WTC11 (cell line): ENCODE results near the gene HMCES.

Experiments used
- KAT7 ChIP-seq: sonication (generic); formaldehyde crosslinking; IDR thresholded peaks from 2 replicates; pipeline ENCODE4 v1.8.1; 2023; ENCODE audit warnings: missing genetic modification reagents, mild to moderate bottlenecking, borderline replicate concordance
- SMAD4 ChIP-seq: sonication (generic); formaldehyde crosslinking; IDR thresholded peaks from 2 replicates; pipeline ENCODE4 v1.8.0; 2022; ENCODE audit warnings: mild to moderate bottlenecking, missing genetic modification reagents
- ZNF263 ChIP-seq: sonication (generic); formaldehyde crosslinking; IDR thresholded peaks from 2 replicates; pipeline ENCODE4 v1.8.1; 2022; ENCODE audit warnings: low read depth, mild to moderate bottlenecking, moderate library complexity, missing genetic modification reagents
- ZNF317 ChIP-seq: sonication (generic); formaldehyde crosslinking; IDR thresholded peaks from 2 replicates; pipeline ENCODE4 v1.8.1; 2023; ENCODE audit warnings: low read depth, mild to moderate bottlenecking, moderate library complexity, missing genetic modification reagents, borderline replicate concordance
- TF ChIP-seq, protein P1 (sequence below): sonication (generic); formaldehyde crosslinking; IDR thresholded peaks from 2 replicates; pipeline ENCODE4 v1.8.0; 2022; ENCODE audit warnings: mild to moderate bottlenecking, missing genetic modification reagents
- TF ChIP-seq, protein P2 (sequence below): sonication (generic); formaldehyde crosslinking; IDR thresholded peaks from 2 replicates; pipeline ENCODE4 v1.8.1; 2022; ENCODE audit warnings: mild to moderate bottlenecking, missing genetic modification reagents, moderate library complexity, borderline replicate concordance
- TF ChIP-seq, protein P3 (sequence below): sonication (generic); formaldehyde crosslinking; IDR thresholded peaks from 2 replicates; pipeline ENCODE4 v1.8.1; 2022; ENCODE audit warnings: low read depth, missing genetic modification reagents, borderline replicate concordance
- TF ChIP-seq, protein P4 (sequence below): fragments of 200-600 bp; IDR thresholded peaks from 2 replicates; pipeline ENCODE4 v1.8.0; 2022; ENCODE audit warnings: antibody characterized with exemption
- TF ChIP-seq, protein P5 (sequence below): sonication (generic); formaldehyde crosslinking; IDR thresholded peaks from 2 replicates; pipeline ENCODE4 v1.8.0; 2022; ENCODE audit warnings: mild to moderate bottlenecking, missing genetic modification reagents
- TF ChIP-seq, protein P6 (sequence below): sonication (generic); formaldehyde crosslinking; IDR thresholded peaks from 2 replicates; pipeline ENCODE4 v1.8.1; 2023; ENCODE audit warnings: mild to moderate bottlenecking, missing genetic modification reagents, borderline replicate concordance
- TF ChIP-seq, protein P7 (sequence below): sonication (generic); formaldehyde crosslinking; IDR thresholded peaks from 2 replicates; pipeline ENCODE4 v1.8.0; 2022; ENCODE audit warnings: mild to moderate bottlenecking, missing genetic modification reagents

DNA sequence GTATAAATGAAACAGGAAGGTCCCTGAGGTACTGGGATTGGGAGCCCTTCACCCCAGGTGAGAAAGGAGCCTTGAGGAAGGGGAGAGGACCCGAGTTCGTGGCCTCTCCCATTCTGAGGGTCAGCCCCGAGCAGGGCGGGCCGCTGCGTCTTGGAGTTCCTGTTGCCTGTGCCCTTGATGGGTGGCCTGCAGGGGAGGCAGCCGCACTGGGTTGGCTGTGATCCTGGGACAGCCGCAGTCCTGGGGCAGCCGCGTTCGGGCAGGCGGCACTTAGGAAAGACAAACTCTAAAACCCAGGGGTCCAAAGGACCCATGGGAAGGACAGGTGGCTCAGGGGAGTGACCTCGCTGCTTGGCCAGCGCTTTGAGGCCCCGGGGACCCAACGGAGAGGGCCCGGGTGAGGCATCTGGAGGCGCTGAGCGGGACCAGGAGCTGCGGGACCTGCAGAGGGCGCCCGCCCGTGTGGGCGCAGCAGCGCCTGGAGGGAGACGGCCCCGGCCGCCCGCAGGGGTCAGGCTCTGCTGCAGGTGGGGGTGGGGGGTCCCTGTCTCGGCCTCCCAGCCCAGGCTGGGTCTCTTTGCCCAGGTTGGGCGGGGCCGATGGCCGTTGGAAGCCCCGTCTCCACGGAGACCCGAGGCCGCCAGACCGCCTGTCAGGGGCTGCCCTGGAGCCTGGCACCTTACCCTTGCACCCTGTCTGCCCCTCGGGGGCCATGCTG lies 65.1 kb downstream of the HMCES start:
- TF ChIP-seq, protein P1, sequence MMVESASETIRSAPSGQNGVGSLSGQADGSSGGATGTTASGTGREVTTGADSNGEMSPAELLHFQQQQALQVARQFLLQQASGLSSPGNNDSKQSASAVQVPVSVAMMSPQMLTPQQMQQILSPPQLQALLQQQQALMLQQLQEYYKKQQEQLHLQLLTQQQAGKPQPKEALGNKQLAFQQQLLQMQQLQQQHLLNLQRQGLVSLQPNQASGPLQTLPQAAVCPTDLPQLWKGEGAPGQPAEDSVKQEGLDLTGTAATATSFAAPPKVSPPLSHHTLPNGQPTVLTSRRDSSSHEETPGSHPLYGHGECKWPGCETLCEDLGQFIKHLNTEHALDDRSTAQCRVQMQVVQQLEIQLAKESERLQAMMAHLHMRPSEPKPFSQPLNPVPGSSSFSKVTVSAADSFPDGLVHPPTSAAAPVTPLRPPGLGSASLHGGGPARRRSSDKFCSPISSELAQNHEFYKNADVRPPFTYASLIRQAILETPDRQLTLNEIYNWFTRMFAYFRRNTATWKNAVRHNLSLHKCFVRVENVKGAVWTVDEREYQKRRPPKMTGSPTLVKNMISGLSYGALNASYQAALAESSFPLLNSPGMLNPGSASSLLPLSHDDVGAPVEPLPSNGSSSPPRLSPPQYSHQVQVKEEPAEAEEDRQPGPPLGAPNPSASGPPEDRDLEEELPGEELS (CRISPR knock-in tag), result no peak
- TF ChIP-seq, protein P2, sequence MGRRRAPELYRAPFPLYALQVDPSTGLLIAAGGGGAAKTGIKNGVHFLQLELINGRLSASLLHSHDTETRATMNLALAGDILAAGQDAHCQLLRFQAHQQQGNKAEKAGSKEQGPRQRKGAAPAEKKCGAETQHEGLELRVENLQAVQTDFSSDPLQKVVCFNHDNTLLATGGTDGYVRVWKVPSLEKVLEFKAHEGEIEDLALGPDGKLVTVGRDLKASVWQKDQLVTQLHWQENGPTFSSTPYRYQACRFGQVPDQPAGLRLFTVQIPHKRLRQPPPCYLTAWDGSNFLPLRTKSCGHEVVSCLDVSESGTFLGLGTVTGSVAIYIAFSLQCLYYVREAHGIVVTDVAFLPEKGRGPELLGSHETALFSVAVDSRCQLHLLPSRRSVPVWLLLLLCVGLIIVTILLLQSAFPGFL (CRISPR knock-in tag), result no peak
- TF ChIP-seq ZNF317 (CRISPR knock-in tag), result no peak
- TF ChIP-seq, protein P3, sequence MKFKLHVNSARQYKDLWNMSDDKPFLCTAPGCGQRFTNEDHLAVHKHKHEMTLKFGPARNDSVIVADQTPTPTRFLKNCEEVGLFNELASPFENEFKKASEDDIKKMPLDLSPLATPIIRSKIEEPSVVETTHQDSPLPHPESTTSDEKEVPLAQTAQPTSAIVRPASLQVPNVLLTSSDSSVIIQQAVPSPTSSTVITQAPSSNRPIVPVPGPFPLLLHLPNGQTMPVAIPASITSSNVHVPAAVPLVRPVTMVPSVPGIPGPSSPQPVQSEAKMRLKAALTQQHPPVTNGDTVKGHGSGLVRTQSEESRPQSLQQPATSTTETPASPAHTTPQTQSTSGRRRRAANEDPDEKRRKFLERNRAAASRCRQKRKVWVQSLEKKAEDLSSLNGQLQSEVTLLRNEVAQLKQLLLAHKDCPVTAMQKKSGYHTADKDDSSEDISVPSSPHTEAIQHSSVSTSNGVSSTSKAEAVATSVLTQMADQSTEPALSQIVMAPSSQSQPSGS (CRISPR knock-in tag), result no peak
- TF ChIP-seq, protein P4, sequence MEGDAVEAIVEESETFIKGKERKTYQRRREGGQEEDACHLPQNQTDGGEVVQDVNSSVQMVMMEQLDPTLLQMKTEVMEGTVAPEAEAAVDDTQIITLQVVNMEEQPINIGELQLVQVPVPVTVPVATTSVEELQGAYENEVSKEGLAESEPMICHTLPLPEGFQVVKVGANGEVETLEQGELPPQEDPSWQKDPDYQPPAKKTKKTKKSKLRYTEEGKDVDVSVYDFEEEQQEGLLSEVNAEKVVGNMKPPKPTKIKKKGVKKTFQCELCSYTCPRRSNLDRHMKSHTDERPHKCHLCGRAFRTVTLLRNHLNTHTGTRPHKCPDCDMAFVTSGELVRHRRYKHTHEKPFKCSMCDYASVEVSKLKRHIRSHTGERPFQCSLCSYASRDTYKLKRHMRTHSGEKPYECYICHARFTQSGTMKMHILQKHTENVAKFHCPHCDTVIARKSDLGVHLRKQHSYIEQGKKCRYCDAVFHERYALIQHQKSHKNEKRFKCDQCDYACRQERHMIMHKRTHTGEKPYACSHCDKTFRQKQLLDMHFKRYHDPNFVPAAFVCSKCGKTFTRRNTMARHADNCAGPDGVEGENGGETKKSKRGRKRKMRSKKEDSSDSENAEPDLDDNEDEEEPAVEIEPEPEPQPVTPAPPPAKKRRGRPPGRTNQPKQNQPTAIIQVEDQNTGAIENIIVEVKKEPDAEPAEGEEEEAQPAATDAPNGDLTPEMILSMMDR, result no peak
- TF ChIP-seq, protein P5, sequence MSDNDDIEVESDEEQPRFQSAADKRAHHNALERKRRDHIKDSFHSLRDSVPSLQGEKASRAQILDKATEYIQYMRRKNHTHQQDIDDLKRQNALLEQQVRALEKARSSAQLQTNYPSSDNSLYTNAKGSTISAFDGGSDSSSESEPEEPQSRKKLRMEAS (CRISPR knock-in tag), result no peak
- TF ChIP-seq, protein P6, sequence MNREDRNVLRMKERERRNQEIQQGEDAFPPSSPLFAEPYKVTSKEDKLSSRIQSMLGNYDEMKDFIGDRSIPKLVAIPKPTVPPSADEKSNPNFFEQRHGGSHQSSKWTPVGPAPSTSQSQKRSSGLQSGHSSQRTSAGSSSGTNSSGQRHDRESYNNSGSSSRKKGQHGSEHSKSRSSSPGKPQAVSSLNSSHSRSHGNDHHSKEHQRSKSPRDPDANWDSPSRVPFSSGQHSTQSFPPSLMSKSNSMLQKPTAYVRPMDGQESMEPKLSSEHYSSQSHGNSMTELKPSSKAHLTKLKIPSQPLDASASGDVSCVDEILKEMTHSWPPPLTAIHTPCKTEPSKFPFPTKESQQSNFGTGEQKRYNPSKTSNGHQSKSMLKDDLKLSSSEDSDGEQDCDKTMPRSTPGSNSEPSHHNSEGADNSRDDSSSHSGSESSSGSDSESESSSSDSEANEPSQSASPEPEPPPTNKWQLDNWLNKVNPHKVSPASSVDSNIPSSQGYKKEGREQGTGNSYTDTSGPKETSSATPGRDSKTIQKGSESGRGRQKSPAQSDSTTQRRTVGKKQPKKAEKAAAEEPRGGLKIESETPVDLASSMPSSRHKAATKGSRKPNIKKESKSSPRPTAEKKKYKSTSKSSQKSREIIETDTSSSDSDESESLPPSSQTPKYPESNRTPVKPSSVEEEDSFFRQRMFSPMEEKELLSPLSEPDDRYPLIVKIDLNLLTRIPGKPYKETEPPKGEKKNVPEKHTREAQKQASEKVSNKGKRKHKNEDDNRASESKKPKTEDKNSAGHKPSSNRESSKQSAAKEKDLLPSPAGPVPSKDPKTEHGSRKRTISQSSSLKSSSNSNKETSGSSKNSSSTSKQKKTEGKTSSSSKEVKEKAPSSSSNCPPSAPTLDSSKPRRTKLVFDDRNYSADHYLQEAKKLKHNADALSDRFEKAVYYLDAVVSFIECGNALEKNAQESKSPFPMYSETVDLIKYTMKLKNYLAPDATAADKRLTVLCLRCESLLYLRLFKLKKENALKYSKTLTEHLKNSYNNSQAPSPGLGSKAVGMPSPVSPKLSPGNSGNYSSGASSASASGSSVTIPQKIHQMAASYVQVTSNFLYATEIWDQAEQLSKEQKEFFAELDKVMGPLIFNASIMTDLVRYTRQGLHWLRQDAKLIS (CRISPR knock-in tag), result no peak
- TF ChIP-seq KAT7, result no peak
- TF ChIP-seq, protein P7, sequence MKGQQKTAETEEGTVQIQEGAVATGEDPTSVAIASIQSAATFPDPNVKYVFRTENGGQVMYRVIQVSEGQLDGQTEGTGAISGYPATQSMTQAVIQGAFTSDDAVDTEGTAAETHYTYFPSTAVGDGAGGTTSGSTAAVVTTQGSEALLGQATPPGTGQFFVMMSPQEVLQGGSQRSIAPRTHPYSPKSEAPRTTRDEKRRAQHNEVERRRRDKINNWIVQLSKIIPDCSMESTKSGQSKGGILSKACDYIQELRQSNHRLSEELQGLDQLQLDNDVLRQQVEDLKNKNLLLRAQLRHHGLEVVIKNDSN (CRISPR knock-in tag), result no peak
- no peak for TF ChIP-seq ZNF263 (CRISPR knock-in tag)
- no peak for TF ChIP-seq SMAD4 (CRISPR knock-in tag)
